Activated CD4-positive, CD25-positive, alpha-beta regulatory T cell (primary cell): ENCODE measurements around the gene EPC1.
"Not testable (repeated sequence)": the region's sequence is repeated elsewhere in the genome, so short reads cannot be mapped to it uniquely, and the experiment has no call there.

Source experiments
- DNase-seq, 4 experiments: peaks; one replicate each; lab custom pipeline; 2025; lab: John Stamatoyannopoulos, UW

EPC1 gene

GRCh38 chr10:32234471-32234870 is 112.5 kb downstream of the EPC1 start:
- no peak for DNase-seq

DNA sequence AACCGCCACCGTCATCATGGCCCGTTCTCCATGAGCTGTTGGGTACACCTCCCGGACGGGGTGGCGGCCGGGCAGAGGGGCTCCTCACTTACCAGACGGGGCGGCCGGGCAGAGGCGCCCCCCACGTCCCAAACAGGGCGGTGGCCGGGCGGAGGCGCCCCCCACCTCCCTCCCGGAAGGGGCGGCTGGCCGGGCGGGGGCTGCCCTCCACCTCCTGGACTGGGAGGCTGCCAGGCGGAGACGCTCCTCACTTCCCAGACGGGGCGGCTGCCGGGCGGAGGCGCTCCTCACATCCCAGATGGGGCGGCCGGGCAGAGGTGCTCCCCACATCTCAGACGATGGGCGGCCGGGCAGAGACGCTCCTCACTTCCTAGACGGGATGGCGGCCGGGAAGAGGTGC is 113.6 kb downstream of the EPC1 start:
- not testable (repeated sequence) for DNase-seq

- DNase-seq = no peak
These were observed 114.6 kb downstream of the EPC1 start for GRCh38 chr10:32232378-32232777.

DNA sequence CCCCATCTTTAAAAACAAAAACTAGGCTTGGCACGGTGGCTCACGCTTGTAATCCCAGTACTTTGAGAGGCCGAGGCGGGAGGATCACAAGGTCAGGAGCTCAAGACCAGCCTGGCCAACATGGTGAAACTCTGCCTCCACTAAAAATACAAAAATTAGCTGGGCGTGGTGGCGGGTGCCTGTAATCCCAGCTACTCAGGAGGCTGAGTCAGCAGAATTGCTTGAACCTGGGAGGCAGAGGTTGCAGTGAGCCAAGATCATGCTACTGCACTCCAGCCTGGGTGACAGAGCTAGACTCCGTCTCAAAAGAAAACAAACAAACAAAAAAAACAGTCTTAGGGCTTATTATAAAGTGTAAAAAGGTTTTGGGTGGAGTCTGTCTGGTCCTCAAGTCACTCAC is 117.2 kb downstream of the EPC1 start:
- not testable (repeated sequence) for DNase-seq

- DNase-seq = no peak
These were observed 117.8 kb downstream of the EPC1 start for GRCh38 chr10:32229170-32229569.

GRCh38 chr10:32227802-32228201 is 119.2 kb downstream of the EPC1 start:
- no peak for DNase-seq

GRCh38 chr10:32226624-32227023 is 120.3 kb downstream of the EPC1 start:
- DNase-seq = no peak

DNA sequence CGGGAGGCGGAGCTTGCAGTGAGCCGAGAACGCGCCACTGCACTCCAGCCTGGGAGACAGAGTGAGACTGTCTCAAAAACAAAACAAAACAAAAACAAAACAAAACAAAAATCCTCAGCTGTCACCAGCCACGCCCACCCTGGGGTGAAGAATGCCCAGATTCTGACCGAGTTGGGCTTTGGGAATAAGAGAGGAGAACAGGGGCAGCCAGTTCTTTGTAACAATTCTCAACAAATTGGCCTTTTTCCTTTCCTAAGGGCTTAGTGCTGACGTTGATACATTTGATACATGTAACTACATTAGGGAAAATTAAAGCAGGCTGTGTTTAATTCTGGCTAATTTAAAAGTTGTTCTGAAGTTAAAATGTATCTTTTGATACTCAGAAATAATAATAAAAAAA is 121.0 kb downstream of the EPC1 start:
- DNase-seq = no peak

DNA sequence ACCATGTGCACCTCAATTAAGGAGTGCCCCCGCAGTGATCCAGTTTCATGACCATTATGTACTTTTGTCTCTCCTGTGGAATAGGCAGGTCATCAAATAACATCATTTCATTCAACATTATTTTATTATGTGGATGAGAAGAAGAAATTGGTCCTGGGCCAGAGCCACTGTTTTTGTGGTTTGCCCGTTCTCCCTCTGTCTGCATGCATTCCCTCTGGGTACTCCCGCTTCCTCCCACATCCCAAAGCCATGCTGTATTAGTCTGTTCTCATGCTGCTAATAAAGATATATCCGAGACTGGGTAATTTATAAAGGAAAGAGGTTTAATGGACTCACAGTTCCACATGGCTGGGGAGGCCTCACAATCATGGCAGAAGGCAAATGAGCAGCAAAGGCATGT is 124.6 kb downstream of the EPC1 start:
- not testable (repeated sequence) for DNase-seq

- not testable (repeated sequence) for DNase-seq
These were observed 127.8 kb downstream of the EPC1 start for GRCh38 chr10:32219156-32219555.

DNA sequence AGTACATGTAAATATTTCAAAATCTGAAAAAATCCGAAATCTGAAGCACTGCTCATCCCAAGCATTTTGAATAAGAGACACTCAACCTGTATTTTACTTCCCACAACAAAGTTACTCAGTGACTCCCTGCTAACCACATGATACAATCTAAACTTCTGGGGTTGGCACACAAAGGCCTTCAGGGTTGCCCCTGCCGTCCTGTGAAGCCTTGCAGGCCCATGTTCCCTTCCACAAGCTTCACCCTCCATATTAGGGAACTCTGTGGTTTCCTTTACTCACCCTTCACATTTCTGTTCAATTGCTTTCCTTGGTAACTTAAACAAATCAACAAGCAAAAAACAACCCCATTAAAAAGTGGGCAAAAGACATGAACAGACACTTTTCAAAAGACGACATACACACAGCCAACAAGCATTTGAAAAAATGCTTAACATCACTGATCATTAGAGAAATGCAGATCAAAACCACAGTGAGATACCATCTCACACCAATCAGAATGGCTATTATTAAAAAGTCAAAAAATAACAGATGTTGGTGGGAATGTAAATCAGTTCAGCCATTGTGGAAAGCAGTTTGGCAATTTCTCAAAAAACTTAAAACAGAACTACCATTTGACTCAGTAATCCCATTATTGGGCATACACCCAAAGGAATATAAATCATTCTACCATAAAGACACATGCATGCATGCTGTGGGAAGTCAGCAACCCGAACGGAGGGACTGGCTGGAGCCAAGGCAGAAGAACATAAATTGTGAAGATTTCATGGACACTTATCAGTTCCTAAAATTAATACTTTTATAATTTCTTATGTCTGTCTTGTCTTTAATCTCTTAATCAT is 128.5 kb downstream of the EPC1 start:
- not testable (repeated sequence) for DNase-seq
